ENCODE results near the gene LILRA1. TPM values are rescaled to one million over a fixed set of nuclear protein-coding genes. Genes with fewer than 3 reads are reported as not detected.

The LILRA1 gene
- total RNA-seq, 3 donors from 2014 or later (not counting 1 experiment from before 2014, with no cell fraction given), result 1.4 to 13.0 (median 6.1) TPM

DNA sequence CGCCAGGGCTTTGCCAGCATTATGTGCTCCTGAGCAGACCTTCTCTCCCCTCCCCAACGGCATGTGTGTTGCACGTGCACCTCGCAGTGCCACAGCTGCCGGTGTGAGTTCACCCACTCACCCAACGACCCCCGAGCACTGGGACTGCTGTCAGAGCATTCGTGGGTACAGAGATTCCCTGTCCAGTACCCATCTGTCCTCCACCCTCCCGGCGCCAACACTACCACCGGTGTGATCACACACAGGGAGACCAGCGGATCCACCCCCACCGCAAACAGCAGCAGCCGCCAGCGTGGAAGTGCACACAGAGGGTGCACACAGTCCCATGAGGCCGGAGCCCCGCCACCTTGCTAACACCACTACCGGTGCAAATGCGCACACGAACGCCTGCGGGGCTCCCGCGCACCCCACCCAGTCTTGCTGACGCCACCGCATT is 15.9 kb downstream of the LILRA1 start:
- 92% methylated on average over 26 of the region's 26 CpGs for WGBS (ENCODE audit: insufficient coverage)
- Mint-ChIP-seq H3K9me3 (no peaks in the 10 kb centered on the region), H3K4me1 (peaks cover 0 to 5% of the 10 kb centered on the region in 2 donors), H3K27ac (no peak overlapping the region), H3K27me3 (ENCODE audit: low read depth in 2 of 2) (peaks cover 23 to 34% of the 10 kb centered on the region in 2 donors), H3K36me3 (no peaks in the 10 kb centered on the region), H3K4me3 (no peak overlapping the region)
- intact Hi-C loops (cut with micrococcal nuclease), result no loop called here
- H3K4me1 ChIP-seq (ENCODE audit: control insufficient read depth, insufficient read depth, low read length), result peaks cover 24% of the 10 kb centered on the region
- no peak overlapping the region for H3K27ac ChIP-seq (ENCODE audit: low read length)
- H3K36me3 ChIP-seq (ENCODE audit: control insufficient read depth, insufficient read depth, low read length), result no peaks in the 10 kb centered on the region
- no peak for ATAC-seq
- DNase-seq, result no peak
- H3K27me3 ChIP-seq (ENCODE audit: control insufficient read depth, insufficient read depth, low read length), result peaks cover 2% of the 10 kb centered on the region
- TF ChIP-seq, protein P1, sequence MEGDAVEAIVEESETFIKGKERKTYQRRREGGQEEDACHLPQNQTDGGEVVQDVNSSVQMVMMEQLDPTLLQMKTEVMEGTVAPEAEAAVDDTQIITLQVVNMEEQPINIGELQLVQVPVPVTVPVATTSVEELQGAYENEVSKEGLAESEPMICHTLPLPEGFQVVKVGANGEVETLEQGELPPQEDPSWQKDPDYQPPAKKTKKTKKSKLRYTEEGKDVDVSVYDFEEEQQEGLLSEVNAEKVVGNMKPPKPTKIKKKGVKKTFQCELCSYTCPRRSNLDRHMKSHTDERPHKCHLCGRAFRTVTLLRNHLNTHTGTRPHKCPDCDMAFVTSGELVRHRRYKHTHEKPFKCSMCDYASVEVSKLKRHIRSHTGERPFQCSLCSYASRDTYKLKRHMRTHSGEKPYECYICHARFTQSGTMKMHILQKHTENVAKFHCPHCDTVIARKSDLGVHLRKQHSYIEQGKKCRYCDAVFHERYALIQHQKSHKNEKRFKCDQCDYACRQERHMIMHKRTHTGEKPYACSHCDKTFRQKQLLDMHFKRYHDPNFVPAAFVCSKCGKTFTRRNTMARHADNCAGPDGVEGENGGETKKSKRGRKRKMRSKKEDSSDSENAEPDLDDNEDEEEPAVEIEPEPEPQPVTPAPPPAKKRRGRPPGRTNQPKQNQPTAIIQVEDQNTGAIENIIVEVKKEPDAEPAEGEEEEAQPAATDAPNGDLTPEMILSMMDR (IDR thresholded peaks at IDR 0.05), result no peak
- H3K9me3 ChIP-seq (ENCODE audit: control insufficient read depth, insufficient read depth, low read length), result no peaks in the 10 kb centered on the region
- H3K4me3 ChIP-seq (ENCODE audit: low read length), result no peak overlapping the region

DNA sequence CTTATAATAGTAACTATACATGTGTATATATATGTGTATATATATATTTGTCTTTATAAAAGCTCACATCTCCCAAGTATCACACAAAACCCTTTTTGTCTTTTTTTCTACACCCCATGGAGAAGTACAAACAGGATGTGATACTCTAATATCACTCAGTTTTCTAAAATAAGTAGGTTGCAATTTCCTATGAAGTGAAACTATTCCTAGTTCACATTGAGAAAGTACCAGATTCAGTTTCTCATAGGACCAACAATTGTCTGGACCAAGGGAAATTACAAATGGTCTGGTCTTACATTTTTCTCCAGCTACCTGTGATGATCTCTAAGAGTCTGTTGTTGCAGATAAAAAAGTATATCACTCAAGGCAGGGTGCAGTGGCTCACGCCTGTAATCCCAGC is 19.0 kb downstream of the LILRA1 start:
- Histone ChIP-seq H3K27ac (ENCODE audit: low read length) (no peak overlapping the region), H3K36me3 (ENCODE audit: control insufficient read depth, insufficient read depth, low read length) (no peaks in the 10 kb centered on the region), H3K4me1 (ENCODE audit: control insufficient read depth, insufficient read depth, low read length) (peaks cover 19% of the 10 kb centered on the region), H3K27me3 (ENCODE audit: control insufficient read depth, insufficient read depth, low read length) (no peaks in the 10 kb centered on the region), H3K9me3 (ENCODE audit: control insufficient read depth, insufficient read depth, low read length) (no peaks in the 10 kb centered on the region), H3K4me3 (ENCODE audit: low read length) (no peak overlapping the region)
- intact Hi-C loops (cut with micrococcal nuclease), result no loop called here
- Mint-ChIP-seq H3K9me3 (no peaks in the 10 kb centered on the region), H3K27me3 (ENCODE audit: low read depth in 2 of 2) (peaks cover 3 to 6% of the 10 kb centered on the region in 2 donors), H3K4me1 (peaks cover 20 to 25% of the 10 kb centered on the region in 2 donors), H3K4me3 (no peak overlapping the region), H3K27ac (no peak overlapping the region), H3K36me3 (no peaks in the 10 kb centered on the region)
- TF ChIP-seq, protein P1 (IDR thresholded peaks at IDR 0.05), result no peak
- 96% methylated on average over 1 of the region's 1 CpG for WGBS (ENCODE audit: insufficient coverage)
- ATAC-seq (no peak), DNase-seq (no peak)

DNA sequence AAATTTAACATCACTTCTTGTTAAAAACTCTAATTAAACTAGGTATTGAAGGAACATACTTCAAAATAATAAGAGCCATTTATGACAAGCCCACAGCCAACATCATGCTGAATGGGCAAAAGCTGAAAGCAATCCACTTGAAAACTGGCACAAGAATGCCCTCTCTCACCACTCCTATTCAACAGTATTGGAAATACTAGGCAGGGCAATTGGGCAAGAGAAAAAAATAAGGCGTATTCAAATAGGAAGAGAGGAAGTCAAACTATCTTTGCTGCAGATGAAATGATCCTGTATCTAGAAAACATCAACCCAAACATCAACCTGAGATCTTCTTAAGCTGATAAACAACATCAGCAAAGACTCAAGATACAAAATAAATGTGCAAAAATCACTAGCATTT is 21.3 kb downstream of the LILRA1 start:
- Histone ChIP-seq H3K4me3 (ENCODE audit: low read length) (no peak overlapping the region), H3K27me3 (ENCODE audit: control insufficient read depth, insufficient read depth, low read length) (no peaks in the 10 kb centered on the region), H3K4me1 (ENCODE audit: control insufficient read depth, insufficient read depth, low read length) (peaks cover 6% of the 10 kb centered on the region), H3K36me3 (ENCODE audit: control insufficient read depth, insufficient read depth, low read length) (no peaks in the 10 kb centered on the region), H3K27ac (ENCODE audit: low read length) (no peak overlapping the region), H3K9me3 (ENCODE audit: control insufficient read depth, insufficient read depth, low read length) (no peaks in the 10 kb centered on the region)
- Mint-ChIP-seq H3K27ac (no peak overlapping the region), H3K4me3 (no peak overlapping the region), H3K9me3 (no peaks in the 10 kb centered on the region), H3K36me3 (no peaks in the 10 kb centered on the region), H3K27me3 (ENCODE audit: low read depth in 2 of 2) (peaks cover under 1 to 3% of the 10 kb centered on the region in 2 donors), H3K4me1 (peaks cover 24 to 30% of the 10 kb centered on the region in 2 donors)
- TF ChIP-seq, protein P1 (IDR thresholded peaks at IDR 0.05), result no peak
- intact Hi-C loops (cut with micrococcal nuclease), result no loop called here
- DNase-seq (no peak), ATAC-seq (no peak)
- WGBS (ENCODE audit: insufficient coverage), result no CpG with 5 or more reads among the region's 1 CpG

DNA sequence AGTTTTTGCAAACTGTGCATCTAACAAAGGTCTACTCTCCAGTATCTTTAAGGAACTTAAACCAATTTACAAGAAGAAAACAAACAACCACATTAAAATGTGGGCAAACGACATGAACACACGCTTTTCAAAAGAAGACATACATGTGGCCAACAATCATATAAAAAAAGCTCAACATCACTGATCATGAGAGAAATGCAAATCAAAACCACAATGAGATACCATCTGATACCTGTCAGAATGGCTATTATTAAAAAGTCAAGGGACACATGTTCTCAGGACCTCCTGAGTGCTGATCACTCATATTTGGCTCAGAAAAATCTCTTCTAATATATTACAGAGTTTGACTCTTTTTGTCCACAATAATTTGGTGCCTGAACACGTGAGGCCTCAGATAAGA is 22.6 kb downstream of the LILRA1 start:
- intact Hi-C loops (cut with micrococcal nuclease), result no loop called here
- no peaks in the 10 kb centered on the region for H3K36me3 Mint-ChIP-seq
- 70% methylated on average over 3 of the region's 3 CpGs for WGBS (ENCODE audit: insufficient coverage)

More for the DNA sequence above, 22.6 kb downstream of the LILRA1 start:
- ATAC-seq (no peak), DNase-seq (no peak)
- no peak overlapping the region for H3K4me3 ChIP-seq (ENCODE audit: low read length)
- H3K36me3 ChIP-seq (ENCODE audit: control insufficient read depth, insufficient read depth, low read length), result no peaks in the 10 kb centered on the region
- Mint-ChIP-seq H3K27me3 (ENCODE audit: low read depth in 2 of 2) (no peaks in the 10 kb centered on the region), H3K27ac (peak overlapping the region in 1 of 2 donors; percentile 72), H3K4me1 (peaks cover 24 to 30% of the 10 kb centered on the region in 2 donors), H3K4me3 (peak overlapping the region; percentile 55), H3K9me3 (no peaks in the 10 kb centered on the region)
- no peaks in the 10 kb centered on the region for H3K9me3 ChIP-seq (ENCODE audit: control insufficient read depth, insufficient read depth, low read length)
- peaks cover 12% of the 10 kb centered on the region for H3K4me1 ChIP-seq (ENCODE audit: control insufficient read depth, insufficient read depth, low read length)
- H3K27ac ChIP-seq (ENCODE audit: low read length), result peak overlapping the region; percentile 63
- TF ChIP-seq, protein P1 (IDR thresholded peaks at IDR 0.05), result no peak
- no peaks in the 10 kb centered on the region for H3K27me3 ChIP-seq (ENCODE audit: control insufficient read depth, insufficient read depth, low read length)

Data from natural killer cell (primary cell).